ENCODE data around the gene MRAS. TPM values are rescaled to one million over a fixed set of nuclear protein-coding genes. Genes with fewer than 3 reads are reported as not detected.

MRAS gene
- total RNA-seq, 1 donor from 2014 or later = 41.5 TPM

DNA sequence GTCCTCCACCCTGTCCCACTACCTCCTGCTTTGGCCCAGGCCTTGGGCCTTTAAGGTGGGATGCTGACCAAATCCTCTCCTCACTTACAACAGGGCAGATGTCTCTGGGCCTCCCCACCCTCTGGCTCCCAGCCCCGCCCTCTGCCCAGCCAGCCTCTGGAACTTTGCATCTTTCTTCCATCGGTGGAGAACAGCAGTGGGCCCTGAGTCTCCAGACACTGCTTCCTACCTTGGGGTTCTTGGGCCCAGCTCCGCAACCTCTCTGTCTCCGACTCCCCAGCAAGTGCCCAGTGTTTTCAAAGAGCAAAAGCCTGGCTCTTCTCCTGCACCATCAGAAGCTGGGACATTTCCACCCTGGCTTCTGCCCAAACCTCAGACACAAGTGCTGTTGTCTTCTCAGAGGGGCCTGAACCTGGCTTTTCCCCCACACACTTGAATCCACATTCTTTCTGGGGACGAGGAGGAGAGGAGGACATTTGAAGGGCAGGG, 33.1 kb downstream of the MRAS start:
- Mint-ChIP-seq H3K4me1 (ENCODE audit: low read depth, unreplicated experiment) (no peaks in the 10 kb centered on the region), H3K27ac (ENCODE audit: unreplicated experiment) (no peak overlapping the region), H3K27me3 (ENCODE audit: unreplicated experiment) (peaks cover 6% of the 10 kb centered on the region), H3K9me3 (ENCODE audit: unreplicated experiment) (peaks cover 3% of the 10 kb centered on the region), H3K36me3 (ENCODE audit: unreplicated experiment) (peaks cover 10% of the 10 kb centered on the region), H3K4me3 (ENCODE audit: unreplicated experiment) (no peak overlapping the region)
- no peak for DNase-seq
- TF ChIP-seq, protein P1, sequence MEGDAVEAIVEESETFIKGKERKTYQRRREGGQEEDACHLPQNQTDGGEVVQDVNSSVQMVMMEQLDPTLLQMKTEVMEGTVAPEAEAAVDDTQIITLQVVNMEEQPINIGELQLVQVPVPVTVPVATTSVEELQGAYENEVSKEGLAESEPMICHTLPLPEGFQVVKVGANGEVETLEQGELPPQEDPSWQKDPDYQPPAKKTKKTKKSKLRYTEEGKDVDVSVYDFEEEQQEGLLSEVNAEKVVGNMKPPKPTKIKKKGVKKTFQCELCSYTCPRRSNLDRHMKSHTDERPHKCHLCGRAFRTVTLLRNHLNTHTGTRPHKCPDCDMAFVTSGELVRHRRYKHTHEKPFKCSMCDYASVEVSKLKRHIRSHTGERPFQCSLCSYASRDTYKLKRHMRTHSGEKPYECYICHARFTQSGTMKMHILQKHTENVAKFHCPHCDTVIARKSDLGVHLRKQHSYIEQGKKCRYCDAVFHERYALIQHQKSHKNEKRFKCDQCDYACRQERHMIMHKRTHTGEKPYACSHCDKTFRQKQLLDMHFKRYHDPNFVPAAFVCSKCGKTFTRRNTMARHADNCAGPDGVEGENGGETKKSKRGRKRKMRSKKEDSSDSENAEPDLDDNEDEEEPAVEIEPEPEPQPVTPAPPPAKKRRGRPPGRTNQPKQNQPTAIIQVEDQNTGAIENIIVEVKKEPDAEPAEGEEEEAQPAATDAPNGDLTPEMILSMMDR (IDR thresholded peaks at IDR 0.05; ENCODE audit: partially characterized antibody, unreplicated experiment) = no peak

DNA sequence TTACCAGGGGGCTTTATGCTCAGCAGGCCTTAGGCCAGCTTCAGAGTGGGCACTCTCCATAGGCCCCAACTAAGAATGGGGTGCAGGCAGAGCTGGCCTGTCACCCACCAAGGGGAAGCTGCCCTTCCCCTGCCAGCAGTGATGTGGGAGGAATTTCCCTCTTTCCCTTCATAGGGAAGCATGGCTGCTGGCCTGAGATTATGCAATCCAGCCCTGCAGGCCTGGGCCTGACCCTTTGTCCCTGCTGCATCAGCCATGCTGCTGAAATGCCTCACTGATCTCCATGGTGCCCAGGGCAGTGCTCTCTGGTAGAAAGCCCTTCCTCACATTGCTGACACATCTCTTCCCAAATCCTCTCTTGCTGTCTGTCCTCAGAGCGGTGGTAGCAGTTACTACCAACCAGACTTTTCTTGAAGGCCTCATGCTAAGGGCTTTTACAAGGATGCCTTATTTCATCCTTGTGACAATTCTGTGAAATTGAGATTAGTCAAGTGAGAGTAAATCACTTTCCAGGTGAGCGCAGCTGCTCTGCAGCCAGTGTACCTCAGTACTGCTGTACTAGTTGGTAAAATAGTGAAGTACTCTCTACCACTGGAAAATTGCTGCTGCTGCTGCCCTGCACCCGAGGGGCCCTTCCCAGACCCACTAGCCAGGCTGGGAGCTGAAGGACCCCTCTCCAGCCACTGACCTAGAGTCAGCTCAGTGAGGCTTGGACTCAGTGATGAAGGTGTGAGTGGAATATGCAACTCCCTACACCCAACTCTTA, 33.8 kb downstream of the MRAS start:
- Mint-ChIP-seq H3K27ac (ENCODE audit: unreplicated experiment) (no peak overlapping the region), H3K36me3 (ENCODE audit: unreplicated experiment) (peaks cover 10% of the 10 kb centered on the region), H3K9me3 (ENCODE audit: unreplicated experiment) (peaks cover 5% of the 10 kb centered on the region), H3K4me3 (ENCODE audit: unreplicated experiment) (no peak overlapping the region), H3K4me1 (ENCODE audit: low read depth, unreplicated experiment) (no peaks in the 10 kb centered on the region), H3K27me3 (ENCODE audit: unreplicated experiment) (peaks cover 6% of the 10 kb centered on the region)
- TF ChIP-seq, protein P1 (IDR thresholded peaks at IDR 0.05; ENCODE audit: partially characterized antibody, unreplicated experiment) = no peak
- no peak for DNase-seq

DNA sequence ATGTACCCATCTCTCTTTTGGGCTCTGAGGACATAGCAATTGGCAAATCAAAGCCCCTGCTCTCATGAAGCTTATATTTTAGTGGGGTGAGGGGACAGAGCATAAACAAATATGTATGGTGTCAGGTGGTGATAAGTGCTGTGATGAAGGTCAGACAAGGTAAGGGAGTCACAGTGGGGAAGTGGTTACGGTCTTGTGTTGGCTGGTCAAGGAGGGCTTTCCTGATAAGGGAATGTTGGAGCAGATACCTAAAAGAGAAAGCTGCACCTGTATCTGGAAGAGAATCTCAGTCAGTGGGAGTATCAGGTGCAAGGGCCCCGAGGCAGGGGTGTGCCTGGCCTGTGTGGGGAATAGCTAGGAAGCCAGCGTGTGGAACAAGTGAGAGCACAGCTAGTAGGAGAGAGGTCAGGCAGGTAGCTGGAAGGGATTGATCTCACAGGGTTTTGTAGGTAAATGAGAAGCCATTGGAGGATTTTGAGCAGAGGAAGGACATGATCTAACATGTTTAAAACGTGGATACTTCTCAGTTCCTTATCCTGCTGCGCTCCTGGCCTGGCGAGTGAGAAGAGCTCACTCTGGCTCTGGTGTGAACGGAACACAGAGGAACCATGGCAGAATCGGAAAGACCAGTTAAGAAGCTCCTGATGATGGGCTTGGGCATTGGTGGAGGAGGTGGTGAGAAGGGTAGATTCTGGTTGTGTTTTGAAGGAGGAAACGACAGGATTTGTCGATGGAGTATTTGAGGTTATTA, 35.5 kb downstream of the MRAS start:
- no peak for DNase-seq
- Mint-ChIP-seq H3K4me1 (ENCODE audit: low read depth, unreplicated experiment) (no peaks in the 10 kb centered on the region), H3K9me3 (ENCODE audit: unreplicated experiment) (peaks cover 5% of the 10 kb centered on the region), H3K27ac (ENCODE audit: unreplicated experiment) (no peak overlapping the region), H3K27me3 (ENCODE audit: unreplicated experiment) (peaks cover 5% of the 10 kb centered on the region), H3K4me3 (ENCODE audit: unreplicated experiment) (no peak overlapping the region), H3K36me3 (ENCODE audit: unreplicated experiment) (peaks cover 10% of the 10 kb centered on the region)
- TF ChIP-seq, protein P1 (IDR thresholded peaks at IDR 0.05; ENCODE audit: partially characterized antibody, unreplicated experiment) = no peak

- peaks cover 10% of the 10 kb centered on the region for H3K36me3 Mint-ChIP-seq (ENCODE audit: unreplicated experiment)
- TF ChIP-seq, protein P1 (IDR thresholded peaks at IDR 0.05; ENCODE audit: partially characterized antibody, unreplicated experiment) = no peak
- peaks cover 7% of the 10 kb centered on the region for H3K27me3 Mint-ChIP-seq (ENCODE audit: unreplicated experiment)
- no peaks in the 10 kb centered on the region for H3K4me1 Mint-ChIP-seq (ENCODE audit: low read depth, unreplicated experiment)
- peaks cover 5% of the 10 kb centered on the region for H3K9me3 Mint-ChIP-seq (ENCODE audit: unreplicated experiment)
- H3K4me3 Mint-ChIP-seq (ENCODE audit: unreplicated experiment) = no peak overlapping the region
- H3K27ac Mint-ChIP-seq (ENCODE audit: unreplicated experiment) = no peak overlapping the region
- DNase-seq = no peak
These were observed 36.2 kb downstream of the MRAS start for GRCh38 chr3:138384531-138384930.

DNA sequence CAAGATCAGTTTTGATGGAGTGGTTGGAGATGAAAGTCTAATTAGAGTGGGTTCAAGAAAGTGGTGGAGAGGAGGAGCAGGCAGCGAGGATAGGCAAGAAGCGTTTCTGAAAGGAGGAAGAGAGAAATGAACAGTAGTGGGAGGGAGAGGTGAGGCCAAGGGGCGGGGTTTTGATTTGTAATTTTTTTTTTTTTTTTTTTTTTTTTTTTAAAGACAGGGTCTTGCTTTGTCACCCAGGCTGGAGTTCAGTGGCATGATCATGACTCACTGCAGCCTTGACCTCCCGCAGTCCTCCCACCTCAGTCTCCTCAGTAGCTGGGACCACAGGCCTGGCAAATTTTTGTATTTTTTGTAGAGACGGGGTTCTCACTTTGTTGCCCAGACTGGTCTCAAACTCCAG, 36.6 kb downstream of the MRAS start:
- H3K27ac Mint-ChIP-seq (ENCODE audit: unreplicated experiment) = no peak overlapping the region

More for the DNA sequence above, 36.6 kb downstream of the MRAS start:
- no peak for DNase-seq
- Mint-ChIP-seq H3K4me1 (ENCODE audit: low read depth, unreplicated experiment) (no peaks in the 10 kb centered on the region), H3K4me3 (ENCODE audit: unreplicated experiment) (no peak overlapping the region), H3K9me3 (ENCODE audit: unreplicated experiment) (peaks cover 5% of the 10 kb centered on the region), H3K27me3 (ENCODE audit: unreplicated experiment) (peaks cover 7% of the 10 kb centered on the region), H3K36me3 (ENCODE audit: unreplicated experiment) (peaks cover 10% of the 10 kb centered on the region)
- TF ChIP-seq, protein P1 (IDR thresholded peaks at IDR 0.05; ENCODE audit: partially characterized antibody, unreplicated experiment) = no peak

All from glutamatergic neuron (in vitro differentiated cells).